ENCODE data around the gene SHH.

DNA sequence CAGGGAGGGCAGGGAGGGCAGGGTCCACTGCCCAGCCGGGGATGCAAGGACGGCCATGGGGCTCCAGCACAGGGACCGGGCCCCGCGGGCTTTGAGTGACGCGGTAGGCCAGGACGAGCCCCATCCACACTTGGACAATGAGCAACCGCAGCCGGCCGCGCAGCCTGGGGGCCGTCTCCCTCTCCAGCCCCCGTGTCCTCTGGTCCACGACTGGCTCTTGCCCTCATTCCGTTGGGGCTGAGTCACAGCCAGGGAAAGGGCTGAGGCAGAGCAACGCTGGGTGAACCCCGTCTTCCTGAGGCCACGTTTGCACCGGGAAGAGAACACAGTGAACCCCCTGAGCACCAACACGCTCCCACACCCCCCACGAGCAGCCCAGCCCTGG lies 23.7 kb downstream of the SHH start:
- no peak for TF ChIP-seq CTCF (conservative IDR thresholded peaks at IDR 0.05; ENCODE audit: low read depth, low read length)
- TF ChIP-seq EZH2 (IDR thresholded peaks at IDR 0.05; ENCODE audit: borderline replicate concordance, low read depth, low read length, poor library complexity, severe bottlenecking) = no peak
